Measurements from ENCODE around the gene AOC2. TPM values are rescaled to one million over a fixed set of nuclear protein-coding genes. Genes with fewer than 3 reads are reported as not detected.

Gene AOC2, protein sequence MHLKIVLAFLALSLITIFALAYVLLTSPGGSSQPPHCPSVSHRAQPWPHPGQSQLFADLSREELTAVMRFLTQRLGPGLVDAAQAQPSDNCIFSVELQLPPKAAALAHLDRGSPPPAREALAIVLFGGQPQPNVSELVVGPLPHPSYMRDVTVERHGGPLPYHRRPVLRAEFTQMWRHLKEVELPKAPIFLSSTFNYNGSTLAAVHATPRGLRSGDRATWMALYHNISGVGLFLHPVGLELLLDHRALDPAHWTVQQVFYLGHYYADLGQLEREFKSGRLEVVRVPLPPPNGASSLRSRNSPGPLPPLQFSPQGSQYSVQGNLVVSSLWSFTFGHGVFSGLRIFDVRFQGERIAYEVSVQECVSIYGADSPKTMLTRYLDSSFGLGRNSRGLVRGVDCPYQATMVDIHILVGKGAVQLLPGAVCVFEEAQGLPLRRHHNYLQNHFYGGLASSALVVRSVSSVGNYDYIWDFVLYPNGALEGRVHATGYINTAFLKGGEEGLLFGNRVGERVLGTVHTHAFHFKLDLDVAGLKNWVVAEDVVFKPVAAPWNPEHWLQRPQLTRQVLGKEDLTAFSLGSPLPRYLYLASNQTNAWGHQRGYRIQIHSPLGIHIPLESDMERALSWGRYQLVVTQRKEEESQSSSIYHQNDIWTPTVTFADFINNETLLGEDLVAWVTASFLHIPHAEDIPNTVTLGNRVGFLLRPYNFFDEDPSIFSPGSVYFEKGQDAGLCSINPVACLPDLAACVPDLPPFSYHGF
- 2.0 to 2.4 TPM (median 2.1 TPM) in 5 replicates for total RNA-seq (2022; extraction: Qiagen RNA extraction)

DNA sequence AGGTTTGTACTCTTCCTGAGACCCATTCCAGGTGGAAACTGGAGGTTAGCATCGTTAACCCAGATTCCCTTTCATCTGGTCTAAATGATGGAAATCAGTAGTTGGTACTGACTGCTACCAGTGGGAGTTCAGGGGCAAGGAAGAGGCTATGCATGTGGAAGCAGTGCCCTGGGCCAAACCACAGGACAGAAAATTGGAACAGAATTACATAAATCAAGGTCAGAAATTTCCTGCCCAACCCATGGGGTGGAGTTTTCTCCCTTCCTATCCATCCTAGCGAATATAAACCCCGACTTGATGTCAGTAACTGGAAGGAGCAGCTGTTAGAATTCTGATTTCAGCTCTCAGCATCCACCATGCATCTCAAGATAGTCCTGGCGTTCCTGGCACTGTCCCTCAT lies at the start of gene AOC2:
TSS of gene AOC2 (plus strand) at position 310 of the 400 bp plus-strand sequence. CDS start at position 357, 47 bp downstream.

DNA sequence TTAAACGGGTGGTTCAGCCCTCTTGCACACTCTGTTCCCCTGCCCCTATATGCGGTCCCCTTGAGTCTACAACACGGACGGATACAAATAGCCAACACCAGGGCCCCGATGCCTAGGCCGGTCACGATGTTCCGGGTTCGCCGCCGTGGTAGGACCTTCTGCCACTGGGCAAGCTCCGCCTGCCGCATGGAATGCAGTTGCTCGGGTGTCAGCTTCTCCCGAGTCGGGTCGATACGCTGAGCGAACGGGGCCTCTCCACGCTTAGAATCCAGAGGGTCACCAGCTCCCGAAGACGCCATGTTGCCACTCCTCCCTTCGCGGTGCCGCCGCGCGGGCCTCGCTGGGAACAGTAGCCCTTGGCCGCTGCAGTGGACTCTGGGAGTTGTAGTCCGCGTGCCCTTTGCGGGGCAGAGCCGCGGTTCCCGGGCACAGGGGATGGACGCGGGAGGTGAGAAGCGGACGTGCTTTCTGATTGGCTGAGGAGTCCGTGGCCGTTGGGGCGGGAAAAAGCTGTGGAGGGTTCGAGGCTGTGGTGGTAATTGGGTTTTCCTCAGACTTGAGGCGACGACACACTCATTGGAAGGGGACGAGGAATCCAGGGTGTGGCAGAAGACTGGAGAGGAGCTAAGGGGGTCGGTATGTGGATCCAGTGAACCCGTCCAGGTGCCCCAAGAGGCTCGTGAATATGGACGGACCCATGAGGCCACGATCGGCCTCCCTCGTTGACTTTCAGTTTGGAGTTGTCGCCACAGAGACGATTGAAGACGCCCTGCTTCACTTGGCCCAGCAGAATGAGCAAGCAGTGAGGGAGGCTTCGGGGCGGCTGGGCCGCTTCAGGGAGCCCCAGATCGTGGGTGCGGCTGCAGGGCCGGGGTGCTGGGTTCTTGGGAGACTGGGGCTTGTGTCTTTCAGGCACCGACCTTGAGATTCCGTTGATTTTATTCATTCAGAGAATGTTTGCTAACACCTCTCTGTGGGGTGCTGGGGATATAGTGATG lies 45.7 kb upstream of the AOC2 start, which contains the start of the genes CNTD1 and COA3:
TSS of gene CNTD1 (plus strand) at position 479 of the 998 bp plus-strand sequence. CDS start at position 686, 207 bp downstream.
TSS of gene COA3 (minus strand) at position 322 of the 998 bp plus-strand sequence. CDS start at position 299, 23 bp downstream.

DNA sequence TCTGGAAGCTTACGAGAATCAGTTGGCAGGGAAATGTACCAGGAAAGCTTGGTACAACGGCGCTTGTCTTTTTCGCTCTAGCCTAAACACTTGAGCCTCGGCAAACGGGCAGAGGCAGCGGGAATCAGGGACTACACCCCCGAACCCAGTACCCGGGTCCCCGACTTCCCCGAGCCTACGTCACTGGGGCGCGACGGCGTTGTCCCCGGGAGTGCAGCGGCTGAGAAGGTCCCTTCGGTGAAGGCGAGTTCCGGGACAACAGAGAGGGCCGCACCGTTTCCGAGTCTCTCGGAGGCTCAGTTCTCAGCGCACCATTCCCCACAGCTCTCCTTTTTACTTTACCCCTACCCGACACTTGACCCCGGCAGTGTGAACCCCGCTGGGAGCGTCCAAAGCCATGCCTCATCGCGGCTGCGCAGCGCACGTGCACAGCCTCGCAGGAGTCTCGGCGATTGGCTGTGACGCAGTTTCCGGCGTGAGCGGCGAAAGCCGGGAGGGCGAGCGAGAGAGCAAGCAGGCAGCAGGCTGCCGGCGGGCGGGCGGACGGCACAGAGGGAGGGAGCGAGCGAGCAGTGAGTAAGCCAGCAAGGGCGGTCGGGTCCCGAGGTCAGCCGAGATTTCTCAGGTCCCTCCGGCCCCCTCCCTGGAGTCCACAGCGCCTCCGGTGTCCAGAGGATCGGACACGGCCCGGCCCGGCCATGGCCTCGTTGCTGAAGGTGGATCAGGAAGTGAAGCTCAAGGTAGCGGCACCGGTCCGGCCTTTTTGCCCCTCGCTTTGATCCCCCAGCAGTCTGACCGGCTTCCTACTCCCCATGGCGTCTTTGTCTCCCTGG lies 11.2 kb upstream of the AOC2 start, which contains the start of gene PSME3:
TSS of gene PSME3 (plus strand) at position 464 of the 833 bp plus-strand sequence. CDS start at position 699, 235 bp downstream.

DNA sequence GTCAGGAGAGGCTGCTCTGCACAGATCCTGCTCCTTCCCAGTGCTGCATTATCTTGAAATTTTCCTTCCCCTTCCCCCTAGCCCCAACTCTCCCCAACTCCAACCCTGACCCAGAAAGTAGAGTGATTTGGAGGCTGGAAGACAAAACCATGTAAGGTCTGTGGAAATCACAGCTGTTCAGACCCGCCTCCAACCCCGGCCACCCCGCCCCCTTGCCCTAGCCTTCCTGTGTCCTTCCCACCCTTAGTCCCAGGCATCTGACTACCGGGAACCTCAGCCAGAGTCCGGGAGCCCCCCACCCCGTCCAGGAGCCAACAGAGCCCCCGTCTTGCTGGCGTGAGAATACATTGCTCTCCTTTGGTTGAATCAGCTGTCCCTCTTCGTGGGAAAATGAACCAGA lies 6.6 kb downstream of the AOC2 start, which contains the start of gene AOC3:
TSS of gene AOC3 (plus strand) at position 246 of the 400 bp plus-strand sequence. CDS start at position 391, 145 bp downstream.

Other genes starting within 250 kb of the AOC2 start
- gene RETREG3, start 235.2 kb upstream of the AOC2 start, total RNA-seq (2022; extraction: Qiagen RNA extraction) = 26.7 to 31.4 TPM (median 27.6 TPM) in 5 replicates
- gene TUBG1, start 234.9 kb upstream of the AOC2 start, total RNA-seq (2022; extraction: Qiagen RNA extraction) = 134 to 165 TPM (median 149 TPM) in 5 replicates
- gene TUBG2, start 185.3 kb upstream of the AOC2 start, total RNA-seq (2022; extraction: Qiagen RNA extraction) = 18.7 to 28.7 TPM (median 25.2 TPM) in 5 replicates
- 13.0 to 22.6 TPM (median 19.9 TPM) in 5 replicates for gene PLEKHH3, start 167.6 kb upstream of the AOC2 start, total RNA-seq (2022; extraction: Qiagen RNA extraction)
- gene CCR10, start 162.7 kb upstream of the AOC2 start, total RNA-seq (2022; extraction: Qiagen RNA extraction) = 0.27 to 0.56 TPM (median 0.40 TPM) in 5 replicates
- gene CNTNAP1, start 162.0 kb upstream of the AOC2 start, total RNA-seq (2022; extraction: Qiagen RNA extraction) = 4.9 to 7.4 TPM (median 6.8 TPM) in 5 replicates
- 9.9 to 13.1 TPM (median 11.4 TPM) in 5 replicates for gene EZH1, start 99.5 kb upstream of the AOC2 start, total RNA-seq (2022; extraction: Qiagen RNA extraction)
- 0.75 to 1.2 TPM (median 1.1 TPM) in 5 replicates for gene RAMP2, start 83.4 kb upstream of the AOC2 start, total RNA-seq (2022; extraction: Qiagen RNA extraction)
- gene VPS25, start 71.1 kb upstream of the AOC2 start, total RNA-seq (2022; extraction: Qiagen RNA extraction) = 122 to 140 TPM (median 127 TPM) in 5 replicates
- gene WNK4, start 64.0 kb upstream of the AOC2 start, total RNA-seq (2022; extraction: Qiagen RNA extraction) = 0.58 to 1.4 TPM (median 1.3 TPM) in 5 replicates
- gene COA3, start 45.9 kb upstream of the AOC2 start, total RNA-seq (2022; extraction: Qiagen RNA extraction) = 123 to 146 TPM (median 132 TPM) in 5 replicates
- 0.05 to 0.17 TPM (median 0.07 TPM) in 4 of 5 replicates, not detected in the other for gene CNTD1, start 45.7 kb upstream of the AOC2 start, total RNA-seq (2022; extraction: Qiagen RNA extraction)
- 75.6 to 100 TPM (median 79.7 TPM) in 5 replicates for gene BECN1, start 20.3 kb upstream of the AOC2 start, total RNA-seq (2022; extraction: Qiagen RNA extraction)
- gene PSME3, start 11.2 kb upstream of the AOC2 start, total RNA-seq (2022; extraction: Qiagen RNA extraction) = 217 to 301 TPM (median 236 TPM) in 5 replicates
- 1.1 to 2.3 TPM (median 1.2 TPM) in 5 replicates for gene AOC3, start 6.6 kb downstream of the AOC2 start, total RNA-seq (2022; extraction: Qiagen RNA extraction)
- not detected in 5 replicates for gene G6PC1, start 56.2 kb downstream of the AOC2 start, total RNA-seq (2022; extraction: Qiagen RNA extraction)
- gene AARSD1, start 119.9 kb downstream of the AOC2 start, total RNA-seq (2022; extraction: Qiagen RNA extraction) = 53.3 to 63.0 TPM (median 57.0 TPM) in 5 replicates
- 0.67 to 1.4 TPM (median 1.2 TPM) in 5 replicates for gene PTGES3L, start 135.5 kb downstream of the AOC2 start, total RNA-seq (2022; extraction: Qiagen RNA extraction)
- gene RUNDC1, start 136.0 kb downstream of the AOC2 start, total RNA-seq (2022; extraction: Qiagen RNA extraction) = 19.7 to 21.0 TPM (median 20.7 TPM) in 5 replicates
- 2,812 to 3,317 TPM (median 2,997 TPM) in 5 replicates for gene RPL27, start 153.8 kb downstream of the AOC2 start, total RNA-seq (2022; extraction: Qiagen RNA extraction)
- gene IFI35, start 162.2 kb downstream of the AOC2 start, total RNA-seq (2022; extraction: Qiagen RNA extraction) = 17.4 to 21.8 TPM (median 18.7 TPM) in 5 replicates
- 209 to 246 TPM (median 236 TPM) in 5 replicates for gene VAT1, start 177.8 kb downstream of the AOC2 start, total RNA-seq (2022; extraction: Qiagen RNA extraction)
- 0.13 to 0.22 TPM (median 0.15 TPM) in 5 replicates for gene RND2, start 180.7 kb downstream of the AOC2 start, total RNA-seq (2022; extraction: Qiagen RNA extraction)

Data from A549 treated with CORT108297 at 1 μM for 4 hours (cell line).